SW480 (cell line): ENCODE measurements around the gene HTR4.

Source experiments
- DNase-seq: peaks from one replicate; pipeline ENCODE4 v3.0.0-alpha.2; 2016; ENCODE audit warnings: low spot score

Gene HTR4

GRCh38 chr5:148607406-148607805, 46.9 kb downstream of the HTR4 start:
- no peak for DNase-seq

GRCh38 chr5:148606296-148606695, 48.0 kb downstream of the HTR4 start:
- DNase-seq, result no peak

- no peak for DNase-seq
These were observed 55.1 kb downstream of the HTR4 start for GRCh38 chr5:148599187-148599586.

- DNase-seq, result no peak
These were observed 58.6 kb downstream of the HTR4 start for GRCh38 chr5:148595697-148596096.

GRCh38 chr5:148586796-148587195, 67.5 kb downstream of the HTR4 start:
- DNase-seq, result no peak

- DNase-seq, result no peak
These were observed 68.3 kb downstream of the HTR4 start for GRCh38 chr5:148585988-148586387.

- DNase-seq, result no peak
These were observed 70.2 kb downstream of the HTR4 start for GRCh38 chr5:148584103-148584502.

- no peak for DNase-seq
These were observed 70.8 kb downstream of the HTR4 start for GRCh38 chr5:148583421-148583965.

GRCh38 chr5:148574167-148574566, 80.2 kb downstream of the HTR4 start:
- no peak for DNase-seq

- no peak for DNase-seq
These were observed 81.0 kb downstream of the HTR4 start for GRCh38 chr5:148573374-148573773.

- DNase-seq, result no peak
These were observed 84.4 kb downstream of the HTR4 start for GRCh38 chr5:148569948-148570347.

GRCh38 chr5:148565148-148565547, 89.2 kb downstream of the HTR4 start:
- DNase-seq, result no peak

GRCh38 chr5:148563021-148563420, 91.3 kb downstream of the HTR4 start:
- no peak for DNase-seq

- DNase-seq, result no peak
These were observed 92.5 kb downstream of the HTR4 start for GRCh38 chr5:148561801-148562311.

GRCh38 chr5:148559461-148559860, 94.9 kb downstream of the HTR4 start:
- DNase-seq, result no peak

- DNase-seq, result no peak
These were observed 95.4 kb downstream of the HTR4 start for GRCh38 chr5:148558892-148559291.

- no peak for DNase-seq
These were observed 97.5 kb downstream of the HTR4 start for GRCh38 chr5:148556835-148557234.

- DNase-seq, result no peak
These were observed 99.7 kb downstream of the HTR4 start for GRCh38 chr5:148554621-148555020.

GRCh38 chr5:148543727-148544126, 110.6 kb downstream of the HTR4 start:
- no peak for DNase-seq

GRCh38 chr5:148542812-148543211, 111.5 kb downstream of the HTR4 start:
- no peak for DNase-seq

- no peak for DNase-seq
These were observed 113.1 kb downstream of the HTR4 start for GRCh38 chr5:148541054-148541835.

- DNase-seq, result no peak
These were observed 113.7 kb downstream of the HTR4 start for GRCh38 chr5:148540647-148541046.

GRCh38 chr5:148539851-148540250, 114.5 kb downstream of the HTR4 start:
- DNase-seq, result no peak

GRCh38 chr5:148535190-148535589, 119.1 kb downstream of the HTR4 start:
- no peak for DNase-seq
